ENCODE data around the gene RNF11.

RNF11 gene

DNA sequence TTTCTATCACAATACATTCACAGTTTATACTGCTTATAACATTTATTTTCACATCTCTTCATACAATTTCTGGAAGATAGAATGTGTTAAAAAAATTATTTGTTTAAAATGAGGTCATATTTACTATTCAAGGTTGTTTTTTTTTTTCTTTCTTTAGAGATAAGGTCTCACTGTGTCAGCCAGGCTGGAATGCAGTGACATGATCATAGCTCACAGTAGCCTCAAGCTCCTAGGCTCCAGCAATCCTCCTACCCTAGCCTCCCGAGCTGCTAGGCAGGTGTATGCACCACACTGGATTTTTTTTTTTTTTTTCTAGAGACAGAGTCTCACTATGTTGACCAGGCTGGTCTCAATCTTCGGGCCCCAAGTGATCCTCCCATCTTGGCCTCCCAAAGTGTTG is 19.0 kb upstream of the RNF11 start:
- TF ChIP-seq TAF1 (IDR thresholded peaks at IDR 0.05; ENCODE audit: borderline replicate concordance, insufficient read depth, low read length) (no peak), FOXP2 (optimal IDR thresholded peaks at IDR 0.05; ENCODE audit: borderline replicate concordance, extremely low read depth, extremely low read length, insufficient read depth) (no peak), SIN3A (IDR thresholded peaks at IDR 0.05; ENCODE audit: borderline replicate concordance, insufficient read depth, low read length) (no peak), POLR2AphosphoS5 (IDR thresholded peaks at IDR 0.05; ENCODE audit: low read depth, low read length) (no peak)
- TF ChIP-seq, protein P1, sequence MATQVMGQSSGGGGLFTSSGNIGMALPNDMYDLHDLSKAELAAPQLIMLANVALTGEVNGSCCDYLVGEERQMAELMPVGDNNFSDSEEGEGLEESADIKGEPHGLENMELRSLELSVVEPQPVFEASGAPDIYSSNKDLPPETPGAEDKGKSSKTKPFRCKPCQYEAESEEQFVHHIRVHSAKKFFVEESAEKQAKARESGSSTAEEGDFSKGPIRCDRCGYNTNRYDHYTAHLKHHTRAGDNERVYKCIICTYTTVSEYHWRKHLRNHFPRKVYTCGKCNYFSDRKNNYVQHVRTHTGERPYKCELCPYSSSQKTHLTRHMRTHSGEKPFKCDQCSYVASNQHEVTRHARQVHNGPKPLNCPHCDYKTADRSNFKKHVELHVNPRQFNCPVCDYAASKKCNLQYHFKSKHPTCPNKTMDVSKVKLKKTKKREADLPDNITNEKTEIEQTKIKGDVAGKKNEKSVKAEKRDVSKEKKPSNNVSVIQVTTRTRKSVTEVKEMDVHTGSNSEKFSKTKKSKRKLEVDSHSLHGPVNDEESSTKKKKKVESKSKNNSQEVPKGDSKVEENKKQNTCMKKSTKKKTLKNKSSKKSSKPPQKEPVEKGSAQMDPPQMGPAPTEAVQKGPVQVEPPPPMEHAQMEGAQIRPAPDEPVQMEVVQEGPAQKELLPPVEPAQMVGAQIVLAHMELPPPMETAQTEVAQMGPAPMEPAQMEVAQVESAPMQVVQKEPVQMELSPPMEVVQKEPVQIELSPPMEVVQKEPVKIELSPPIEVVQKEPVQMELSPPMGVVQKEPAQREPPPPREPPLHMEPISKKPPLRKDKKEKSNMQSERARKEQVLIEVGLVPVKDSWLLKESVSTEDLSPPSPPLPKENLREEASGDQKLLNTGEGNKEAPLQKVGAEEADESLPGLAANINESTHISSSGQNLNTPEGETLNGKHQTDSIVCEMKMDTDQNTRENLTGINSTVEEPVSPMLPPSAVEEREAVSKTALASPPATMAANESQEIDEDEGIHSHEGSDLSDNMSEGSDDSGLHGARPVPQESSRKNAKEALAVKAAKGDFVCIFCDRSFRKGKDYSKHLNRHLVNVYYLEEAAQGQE (IDR thresholded peaks at IDR 0.05; ENCODE audit: insufficient read depth in 1 of 2, low read depth in 2 of 2, low read length in 2 of 2): no peak

DNA sequence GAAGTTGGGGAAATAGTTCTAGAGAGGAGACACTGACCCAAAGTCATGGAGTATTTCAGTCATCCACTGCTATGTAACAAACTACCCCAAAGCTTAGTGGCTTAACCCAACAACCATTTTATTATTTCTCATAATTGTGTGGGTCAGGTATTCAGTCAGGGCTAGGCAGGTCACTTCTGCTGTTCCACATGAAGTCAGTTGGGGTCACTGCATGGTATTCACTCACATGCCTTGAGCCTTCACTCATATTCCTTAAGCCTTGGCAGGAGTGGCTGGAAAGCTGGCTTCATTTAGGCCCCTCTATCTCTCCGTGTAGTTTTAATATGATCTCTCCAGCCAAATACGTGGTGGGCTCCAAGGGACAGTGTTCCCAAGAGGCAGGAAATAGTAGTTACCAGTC is 17.5 kb upstream of the RNF11 start:
- TF ChIP-seq TAF1 (IDR thresholded peaks at IDR 0.05; ENCODE audit: borderline replicate concordance, insufficient read depth, low read length) (no peak), SIN3A (IDR thresholded peaks at IDR 0.05; ENCODE audit: borderline replicate concordance, insufficient read depth, low read length) (no peak), FOXP2 (optimal IDR thresholded peaks at IDR 0.05; ENCODE audit: borderline replicate concordance, extremely low read depth, extremely low read length, insufficient read depth) (no peak), POLR2AphosphoS5 (IDR thresholded peaks at IDR 0.05; ENCODE audit: low read depth, low read length) (no peak)
- TF ChIP-seq, protein P1 (IDR thresholded peaks at IDR 0.05; ENCODE audit: insufficient read depth in 1 of 2, low read depth in 2 of 2, low read length in 2 of 2): no peak

DNA sequence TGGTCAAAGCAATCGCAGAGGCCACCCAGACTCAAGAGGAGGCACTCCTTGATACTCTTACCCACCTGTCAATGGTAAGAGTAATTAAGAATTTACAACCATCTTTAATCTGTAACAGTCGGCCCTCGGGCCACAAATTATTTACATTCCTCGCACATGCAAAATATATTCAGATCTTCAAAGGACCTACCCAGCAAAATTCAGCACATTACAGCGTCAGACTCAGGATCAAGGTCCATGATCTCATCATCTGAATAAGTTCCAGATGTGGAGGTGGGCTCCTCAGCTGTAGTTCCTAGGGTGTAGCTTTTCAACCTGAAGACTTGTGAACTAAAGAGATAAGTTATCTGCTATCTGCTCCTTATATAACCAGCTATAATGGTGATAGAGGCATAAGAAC is 17.1 kb upstream of the RNF11 start:
- TF ChIP-seq, protein P1 (IDR thresholded peaks at IDR 0.05; ENCODE audit: insufficient read depth in 1 of 2, low read depth in 2 of 2, low read length in 2 of 2): no peak
- TF ChIP-seq FOXP2 (optimal IDR thresholded peaks at IDR 0.05; ENCODE audit: borderline replicate concordance, extremely low read depth, extremely low read length, insufficient read depth) (no peak), TAF1 (IDR thresholded peaks at IDR 0.05; ENCODE audit: borderline replicate concordance, insufficient read depth, low read length) (no peak), SIN3A (IDR thresholded peaks at IDR 0.05; ENCODE audit: borderline replicate concordance, insufficient read depth, low read length) (no peak), POLR2AphosphoS5 (IDR thresholded peaks at IDR 0.05; ENCODE audit: low read depth, low read length) (no peak)

DNA sequence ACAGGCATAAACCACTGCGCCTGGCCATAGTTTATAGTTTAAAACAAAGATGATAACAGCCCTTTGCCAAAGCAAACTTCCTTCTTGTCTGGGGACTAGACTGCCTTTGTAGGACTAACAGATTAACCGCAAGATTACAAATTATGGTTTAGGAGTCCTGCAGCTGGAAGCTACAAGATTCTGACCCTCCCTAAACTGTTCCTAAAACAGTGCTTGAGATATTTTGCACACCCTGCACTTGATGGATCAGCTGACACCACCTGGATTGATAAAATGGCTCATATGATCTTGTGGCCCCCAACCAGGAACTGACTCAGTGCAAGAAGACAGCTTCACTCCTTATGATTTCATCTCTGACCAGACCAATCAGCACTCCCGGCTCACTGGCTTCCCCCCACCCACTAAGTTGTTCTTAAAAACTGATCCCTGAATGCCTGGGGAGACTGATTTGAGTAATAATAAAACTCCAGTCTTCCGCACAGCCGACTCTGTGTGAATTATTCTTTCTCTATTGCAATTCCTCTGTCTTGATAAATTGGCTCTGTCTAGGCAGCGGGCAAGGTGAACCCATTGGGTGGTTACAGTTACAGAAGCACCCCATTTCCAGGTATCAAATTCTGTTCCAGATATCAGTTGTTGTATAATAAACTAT is 13.8 kb upstream of the RNF11 start:
- TF ChIP-seq SIN3A (IDR thresholded peaks at IDR 0.05; ENCODE audit: borderline replicate concordance, insufficient read depth, low read length): no peak
- TF ChIP-seq, protein P1 (IDR thresholded peaks at IDR 0.05; ENCODE audit: insufficient read depth in 1 of 2, low read depth in 2 of 2, low read length in 2 of 2): no peak

DNA sequence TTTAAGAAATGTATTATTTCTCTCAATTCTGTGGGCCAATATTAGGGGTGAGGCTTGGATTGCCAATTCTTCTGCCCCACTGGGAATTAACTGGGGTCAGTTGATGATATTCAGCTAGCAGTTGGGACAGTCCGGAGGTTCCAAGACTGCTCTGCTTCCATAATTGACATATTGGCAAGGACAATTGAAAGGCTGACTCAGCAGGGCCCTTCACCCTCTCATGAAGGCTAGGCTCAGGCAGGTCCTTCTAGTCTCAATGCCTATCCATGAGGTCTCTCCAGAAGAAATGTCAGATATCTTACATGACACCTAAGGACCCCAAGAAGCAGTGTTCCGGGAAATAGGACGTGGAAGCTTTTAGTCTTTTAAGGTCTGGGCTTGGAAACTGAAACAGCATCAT is 13.3 kb upstream of the RNF11 start:
- TF ChIP-seq FOXP2 (optimal IDR thresholded peaks at IDR 0.05; ENCODE audit: borderline replicate concordance, extremely low read depth, extremely low read length, insufficient read depth) (no peak), POLR2AphosphoS5 (IDR thresholded peaks at IDR 0.05; ENCODE audit: low read depth, low read length) (no peak), TAF1 (IDR thresholded peaks at IDR 0.05; ENCODE audit: borderline replicate concordance, insufficient read depth, low read length) (no peak)
- TF ChIP-seq, protein P1 (IDR thresholded peaks at IDR 0.05; ENCODE audit: insufficient read depth in 1 of 2, low read depth in 2 of 2, low read length in 2 of 2): no peak

All from PFSK-1 (cell line).